OCI-LY3 (cell line): ENCODE data around the gene IL1RAP.
"Not testable (repeated sequence)": the region's sequence is repeated elsewhere in the genome, so short reads cannot be mapped to it uniquely, and the experiment has no call there.

ENCODE experiments used
- H2AFZ ChIP-seq: fragments of 200-600, 300-600 bp; shearing (Covaris generic); 2 replicates; pipeline ENCODE4 v1.6.0; 2014; ENCODE audit warnings: antibody characterized with exemption, low read depth, low read length
- H3K27ac ChIP-seq: fragments of 200-600, 300-600 bp; sonication (generic); 2 replicates; pipeline ENCODE4 v1.5.1; 2014; ENCODE audit warnings: mild to moderate bottlenecking, low read length, moderate library complexity, mixed read lengths
- H3K27me3 ChIP-seq: fragments of 200-600, 300-600 bp; sonication (generic); 2 replicates; pipeline ENCODE4 v1.6.1; 2014; ENCODE audit warnings: low read depth, low read length, mixed read lengths
- H3K36me3 ChIP-seq: fragments of 200-600, 300-600 bp; sonication (generic); replicated peaks from 2 replicates; pipeline ENCODE3; 2014; ENCODE audit warnings: low read depth, low read length, mixed read lengths
- H3K4me1 ChIP-seq: fragments of 300-600, 200-600 bp; sonication (generic); 2 replicates; pipeline ENCODE4 v1.6.1; 2014; ENCODE audit warnings: low read length, mixed read lengths
- H3K4me2 ChIP-seq: fragments of 200-600, 300-600 bp; sonication (generic); 2 replicates; pipeline ENCODE4 v1.6.1; 2014; ENCODE audit warnings: low read length, mixed read lengths
- H3K4me3 ChIP-seq: fragments of 300-600, 200-600 bp; sonication (generic); 2 replicates; pipeline ENCODE4 v1.5.1; 2014; ENCODE audit warnings: antibody characterized with exemption, mild to moderate bottlenecking, low read length, moderate library complexity
- H3K79me2 ChIP-seq: fragments of 300-600, 200-600 bp; shearing (Covaris generic); 2 replicates; pipeline ENCODE4 v1.6.1; 2014; ENCODE audit warnings: mild to moderate bottlenecking, low read length, mixed read lengths
- H3K9ac ChIP-seq: fragments of 300-600, 200-600 bp; shearing (Covaris generic); 2 replicates; pipeline ENCODE4 v1.6.0; 2014; ENCODE audit warnings: mild to moderate bottlenecking, low read length, moderate library complexity
- H3K9me3 ChIP-seq: fragments of 200-600, 300-600 bp; shearing (Covaris generic); 2 replicates; pipeline ENCODE4 v1.6.1; 2014; ENCODE audit warnings: low read length, mixed read lengths; ENCODE audit not compliant: insufficient read depth
- H4K20me1 ChIP-seq: fragments of 200-600, 300-600 bp; sonication (generic); 2 replicates; pipeline ENCODE4 v1.6.1; 2016; ENCODE audit warnings: low read length, mixed read lengths; ENCODE audit not compliant: insufficient read depth
- EZH2phosphoT487 ChIP-seq: fragments of 200-600 bp; shearing (Covaris generic); IDR thresholded peaks from 2 replicates; pipeline ENCODE4 v1.6.1; 2018; ENCODE audit warnings: antibody characterized with exemption, mixed run types, low read depth
- TF ChIP-seq, protein P1 (sequence below): fragments of 200-600, 300-600 bp; sonication (generic); IDR thresholded peaks from 2 replicates; pipeline ENCODE4 v1.5.1; 2014; ENCODE audit warnings: antibody characterized with exemption, low read length, low read depth

The IL1RAP gene, protein sequence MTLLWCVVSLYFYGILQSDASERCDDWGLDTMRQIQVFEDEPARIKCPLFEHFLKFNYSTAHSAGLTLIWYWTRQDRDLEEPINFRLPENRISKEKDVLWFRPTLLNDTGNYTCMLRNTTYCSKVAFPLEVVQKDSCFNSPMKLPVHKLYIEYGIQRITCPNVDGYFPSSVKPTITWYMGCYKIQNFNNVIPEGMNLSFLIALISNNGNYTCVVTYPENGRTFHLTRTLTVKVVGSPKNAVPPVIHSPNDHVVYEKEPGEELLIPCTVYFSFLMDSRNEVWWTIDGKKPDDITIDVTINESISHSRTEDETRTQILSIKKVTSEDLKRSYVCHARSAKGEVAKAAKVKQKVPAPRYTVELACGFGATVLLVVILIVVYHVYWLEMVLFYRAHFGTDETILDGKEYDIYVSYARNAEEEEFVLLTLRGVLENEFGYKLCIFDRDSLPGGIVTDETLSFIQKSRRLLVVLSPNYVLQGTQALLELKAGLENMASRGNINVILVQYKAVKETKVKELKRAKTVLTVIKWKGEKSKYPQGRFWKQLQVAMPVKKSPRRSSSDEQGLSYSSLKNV

GRCh38 chr3:190513409-190514370, at the start of gene IL1RAP:
IL1RAP (plus strand) TSS chr3:190514085; CDS start chr3:190564290, 50,205 bp downstream.
- H3K36me3 ChIP-seq, result no peaks in the 10 kb centered on the region
- H2AFZ ChIP-seq, result peak within 1 kb of the TSS; percentile 86
- peak within 1 kb of the TSS; percentile 61 for H3K9ac ChIP-seq

GRCh38 chr3:190467922-190468321, 46.0 kb upstream of the IL1RAP start:
- no peak overlapping the region for H2AFZ ChIP-seq
- no peak overlapping the region for H3K4me2 ChIP-seq
- H3K9me3 ChIP-seq, result no peaks in the 10 kb centered on the region
- H3K79me2 ChIP-seq, result no peaks in the 10 kb centered on the region
- no peaks in the 10 kb centered on the region for H4K20me1 ChIP-seq
- H3K27me3 ChIP-seq, result no peaks in the 10 kb centered on the region
- H3K27ac ChIP-seq, result no peak overlapping the region
- H3K4me1 ChIP-seq, result no peaks in the 10 kb centered on the region
- H3K36me3 ChIP-seq, result peaks cover 3% of the 10 kb centered on the region
- no peak overlapping the region for H3K4me3 ChIP-seq
- H3K9ac ChIP-seq, result no peak overlapping the region
- TF ChIP-seq EZH2phosphoT487, result no peak
- TF ChIP-seq, protein P1, sequence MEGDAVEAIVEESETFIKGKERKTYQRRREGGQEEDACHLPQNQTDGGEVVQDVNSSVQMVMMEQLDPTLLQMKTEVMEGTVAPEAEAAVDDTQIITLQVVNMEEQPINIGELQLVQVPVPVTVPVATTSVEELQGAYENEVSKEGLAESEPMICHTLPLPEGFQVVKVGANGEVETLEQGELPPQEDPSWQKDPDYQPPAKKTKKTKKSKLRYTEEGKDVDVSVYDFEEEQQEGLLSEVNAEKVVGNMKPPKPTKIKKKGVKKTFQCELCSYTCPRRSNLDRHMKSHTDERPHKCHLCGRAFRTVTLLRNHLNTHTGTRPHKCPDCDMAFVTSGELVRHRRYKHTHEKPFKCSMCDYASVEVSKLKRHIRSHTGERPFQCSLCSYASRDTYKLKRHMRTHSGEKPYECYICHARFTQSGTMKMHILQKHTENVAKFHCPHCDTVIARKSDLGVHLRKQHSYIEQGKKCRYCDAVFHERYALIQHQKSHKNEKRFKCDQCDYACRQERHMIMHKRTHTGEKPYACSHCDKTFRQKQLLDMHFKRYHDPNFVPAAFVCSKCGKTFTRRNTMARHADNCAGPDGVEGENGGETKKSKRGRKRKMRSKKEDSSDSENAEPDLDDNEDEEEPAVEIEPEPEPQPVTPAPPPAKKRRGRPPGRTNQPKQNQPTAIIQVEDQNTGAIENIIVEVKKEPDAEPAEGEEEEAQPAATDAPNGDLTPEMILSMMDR, result no peak

More at GRCh38 chr3:190513409-190514370, at the start of gene IL1RAP:
- H3K4me1 ChIP-seq, result peaks cover 10% of the 10 kb centered on the region
- no peak within 1 kb of the TSS for H3K27ac ChIP-seq
- H4K20me1 ChIP-seq, result no peaks in the 10 kb centered on the region
- TF ChIP-seq, protein P1, result peak; percentile 53
- TF ChIP-seq EZH2phosphoT487, result no peak
- peak within 1 kb of the TSS; percentile 67 for H3K4me2 ChIP-seq
- peak within 1 kb of the TSS; percentile 88 for H3K4me3 ChIP-seq
- no peaks in the 10 kb centered on the region for H3K9me3 ChIP-seq
- H3K79me2 ChIP-seq, result no peaks in the 10 kb centered on the region
- peaks cover 14% of the 10 kb centered on the region; the same call in 1 of the 2 replicates for H3K27me3 ChIP-seq

DNA sequence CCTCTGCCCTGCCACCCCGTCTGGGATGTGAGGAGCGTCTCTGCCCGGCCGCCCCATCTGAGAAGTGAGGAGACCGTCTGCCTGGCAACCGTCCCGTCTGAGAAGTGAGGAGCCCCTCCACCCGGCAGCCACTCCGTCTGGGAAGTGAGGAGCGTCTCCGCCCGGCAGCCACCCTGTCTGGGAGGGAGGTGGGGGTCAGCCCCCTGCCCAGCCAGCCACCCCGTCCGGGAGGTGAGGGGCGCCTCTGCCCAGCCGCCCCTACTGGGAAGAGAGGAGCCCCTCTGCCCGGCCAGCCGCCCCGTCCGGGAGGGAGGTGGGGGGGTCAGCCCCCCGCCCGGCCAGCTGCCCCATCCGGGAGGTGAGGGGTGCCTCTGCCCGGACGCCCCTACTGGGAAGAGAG, 40.6 kb upstream of the IL1RAP start:
- not testable (repeated sequence) for H3K79me2 ChIP-seq, H4K20me1 ChIP-seq, H3K36me3 ChIP-seq, H3K4me1 ChIP-seq, H3K27ac ChIP-seq, H3K9me3 ChIP-seq, H3K27me3 ChIP-seq, H2AFZ ChIP-seq, H3K4me3 ChIP-seq, H3K4me2 ChIP-seq, H3K9ac ChIP-seq

- Histone ChIP-seq H3K4me3 (no peak overlapping the region), H3K36me3 (no peaks in the 10 kb centered on the region), H3K27ac (no peak overlapping the region), H3K9me3 (no peaks in the 10 kb centered on the region), H3K79me2 (no peaks in the 10 kb centered on the region), H3K4me2 (no peak overlapping the region), H3K9ac (no peak overlapping the region), H2AFZ (no peak overlapping the region), H3K27me3 (0 out of 2 replicates have a peak, but pooled peaks cover under 1% of the 10 kb centered on the region), H3K4me1 (no peaks in the 10 kb centered on the region), H4K20me1 (no peaks in the 10 kb centered on the region)
- TF ChIP-seq EZH2phosphoT487, result no peak
- TF ChIP-seq, protein P1, result no peak
Measured at GRCh38 chr3:190481779-190482178, 32.1 kb upstream of the IL1RAP start.
